ENCODE results near the gene ENTPD6.

DNA sequence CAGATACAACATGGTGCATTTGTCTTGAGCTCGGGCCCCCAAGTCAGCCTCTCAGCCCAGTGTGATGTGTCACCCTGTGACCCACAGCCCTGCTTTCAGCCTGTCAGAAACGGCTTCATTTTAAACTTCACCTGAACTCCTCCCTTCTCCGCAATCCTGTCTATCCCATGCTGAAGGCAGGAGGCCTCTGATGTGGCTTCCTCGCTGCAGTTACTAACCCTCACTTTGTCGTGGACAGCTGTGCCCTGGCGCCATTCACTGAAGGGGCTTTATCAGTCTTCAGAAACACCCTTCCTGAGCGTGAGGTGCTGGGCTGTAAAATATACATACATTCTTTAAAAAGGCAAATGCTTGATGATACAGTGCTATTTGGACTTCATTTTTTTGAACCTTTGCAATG, 7.9 kb upstream of the ENTPD6 start:
- TF ChIP-seq POLR2A (IDR thresholded peaks at IDR 0.05; ENCODE audit: low read depth, low read length) (no peak), POLR2AphosphoS5 (IDR thresholded peaks at IDR 0.05; ENCODE audit: low read depth, low read length) (no peak), PAX5 (IDR thresholded peaks at IDR 0.05; ENCODE audit: insufficient read depth, low read length, severe bottlenecking) (no peak), TAF1 (IDR thresholded peaks at IDR 0.05; ENCODE audit: low read depth, low read length) (no peak)
